H9 (cell line): Measurements from ENCODE around the gene CBLB. TPM values are rescaled to one million over a fixed set of nuclear protein-coding genes. Genes with fewer than 3 reads are reported as not detected.

ENCODE experiments used
- DNase-seq: peaks from one replicate; pipeline ENCODE4 v3.0.0-alpha.2; 2017
- H2AFZ ChIP-seq: one replicate; pipeline ENCODE4 v1.6.1; 2013; ENCODE audit warnings: mild to moderate bottlenecking, low read length, control low read depth, moderate library complexity
- H2AK5ac ChIP-seq: 2 replicates; pipeline ENCODE4 v1.6.1; 2013; ENCODE audit warnings: low read length, control low read depth, mixed read lengths; ENCODE audit not compliant: insufficient read length
- H2BK120ac ChIP-seq: one replicate; pipeline ENCODE4 v1.6.1; 2013; ENCODE audit warnings: low read depth, mild to moderate bottlenecking, low read length, control low read depth, inconsistent platforms; ENCODE audit not compliant: poor library complexity, severe bottlenecking
- H2BK12ac ChIP-seq: 2 replicates; pipeline ENCODE4 v1.6.1; 2013; ENCODE audit warnings: low read length, control low read depth, mixed read lengths, low read depth; ENCODE audit not compliant: insufficient read length
- H2BK15ac ChIP-seq: 2 replicates; pipeline ENCODE4 v1.6.1; 2013; ENCODE audit warnings: low read depth, low read length, control low read depth
- H2BK20ac ChIP-seq: one replicate; pipeline ENCODE4 v1.6.1; 2013; ENCODE audit warnings: low read depth, mild to moderate bottlenecking, low read length, control low read depth, inconsistent platforms; ENCODE audit not compliant: poor library complexity, severe bottlenecking
- H2BK5ac ChIP-seq: 2 replicates; pipeline ENCODE4 v1.6.1; 2013; ENCODE audit warnings: low read length, control low read depth, mixed read lengths; ENCODE audit not compliant: insufficient read length
- H3K14ac ChIP-seq: 2 replicates; pipeline ENCODE4 v1.6.1; 2013; ENCODE audit warnings: low read length, control low read depth; ENCODE audit not compliant: insufficient read depth
- H3K18ac ChIP-seq: 2 replicates; pipeline ENCODE4 v1.6.1; 2013; ENCODE audit warnings: low read depth, mild to moderate bottlenecking, mixed read lengths, low read length, control low read depth; ENCODE audit not compliant: insufficient read length
- H3K23ac ChIP-seq: 2 replicates; pipeline ENCODE4 v1.6.1; 2013; ENCODE audit warnings: low read length, control low read depth, mixed read lengths, low read depth; ENCODE audit not compliant: insufficient read length
- H3K23me2 ChIP-seq: 2 replicates; pipeline ENCODE4 v1.6.1; 2013; ENCODE audit warnings: low read depth, mild to moderate bottlenecking, mixed read lengths, low read length, control low read depth; ENCODE audit not compliant: insufficient read length, poor library complexity, severe bottlenecking
- H3K27ac ChIP-seq: 2 replicates; pipeline ENCODE4 v1.5.1; 2013; ENCODE audit warnings: low read length, control low read depth, mixed read lengths, low read depth; ENCODE audit not compliant: insufficient read length
- H3K27me3 ChIP-seq: 2 replicates; pipeline ENCODE4 v1.6.1; 2013; ENCODE audit warnings: low read length, control low read depth, inconsistent platforms; ENCODE audit not compliant: insufficient read depth
- H3K4ac ChIP-seq: 2 replicates; pipeline ENCODE4 v1.6.1; 2013; ENCODE audit warnings: low read depth, mild to moderate bottlenecking, control low read depth, inconsistent platforms, low read length, moderate library complexity
- H3K4me1 ChIP-seq: 2 replicates; pipeline ENCODE4 v1.6.1; 2013; ENCODE audit warnings: low read length, control low read depth, inconsistent platforms; ENCODE audit not compliant: insufficient read depth
- H3K4me2 ChIP-seq: 2 replicates; pipeline ENCODE4 v1.6.1; 2013; ENCODE audit warnings: low read length, control low read depth, mixed read lengths; ENCODE audit not compliant: insufficient read length, insufficient read depth
- H3K56ac ChIP-seq: 2 replicates; pipeline ENCODE4 v1.6.1; 2013; ENCODE audit warnings: low read depth, mild to moderate bottlenecking, mixed read lengths, low read length, control low read depth; ENCODE audit not compliant: insufficient read length
- H3K79me1 ChIP-seq: 2 replicates; pipeline ENCODE4 v1.6.1; 2013; ENCODE audit warnings: low read depth, mild to moderate bottlenecking, moderate library complexity, low read length, control low read depth, inconsistent platforms; ENCODE audit not compliant: insufficient read depth, poor library complexity, severe bottlenecking
- H3K79me2 ChIP-seq: 2 replicates; pipeline ENCODE4 v1.6.1; 2013; ENCODE audit warnings: low read length, control low read depth, inconsistent platforms; ENCODE audit not compliant: insufficient read depth
- H3K9ac ChIP-seq: 2 replicates; pipeline ENCODE4 v1.6.1; 2013; ENCODE audit warnings: low read length, control low read depth, mixed read lengths; ENCODE audit not compliant: insufficient read length; ENCODE audit errors: extremely low read depth
- H3K9me3 ChIP-seq: one replicate; pipeline ENCODE4 v1.6.1; 2013; ENCODE audit warnings: low read depth, low read length, inconsistent platforms; ENCODE audit not compliant: control insufficient read depth
- H3T11ph ChIP-seq: one replicate; pipeline ENCODE4 v1.6.1; 2013; ENCODE audit warnings: mild to moderate bottlenecking, low read length, control low read depth, inconsistent platforms
- H4K20me1 ChIP-seq: one replicate; pipeline ENCODE4 v1.6.1; 2013; ENCODE audit not compliant: control insufficient read depth, insufficient read length, insufficient read depth
- H4K5ac ChIP-seq: 2 replicates; pipeline ENCODE4 v1.6.1; 2013; ENCODE audit warnings: low read depth, mild to moderate bottlenecking, mixed read lengths, low read length, control low read depth; ENCODE audit not compliant: insufficient read length
- H4K8ac ChIP-seq: replicated peaks from 2 replicates; pipeline ENCODE4 v1.6.1; 2013; ENCODE audit warnings: low read length, control low read depth, mixed read lengths, low read depth; ENCODE audit not compliant: insufficient read length
- H4K91ac ChIP-seq: 2 replicates; pipeline ENCODE4 v1.6.1; 2013; ENCODE audit warnings: low read depth, mild to moderate bottlenecking, moderate library complexity, mixed read lengths, low read length, control low read depth; ENCODE audit not compliant: insufficient read length
- H3K27ac Mint-ChIP-seq, 3 experiments: 2 replicates in 2 of 3; 3 replicates in 1 of 3; pipeline ENCODE4 v1.8.0; 2020 to 2021; ENCODE audit warnings: mixed read lengths in 3 of 3, mild to moderate bottlenecking in 1 of 3, moderate library complexity in 1 of 3
- H3K27me3 Mint-ChIP-seq: 2 replicates; pipeline ENCODE4 v1.8.0; 2021; ENCODE audit warnings: low read depth, mild to moderate bottlenecking, moderate library complexity, mixed read lengths
- H3K36me3 Mint-ChIP-seq, 3 experiments: 2 replicates in 2 of 3; 3 replicates in 1 of 3; pipeline ENCODE4 v1.8.0; 2020 to 2021; ENCODE audit warnings: low read depth in 3 of 3, mixed read lengths in 3 of 3; ENCODE audit not compliant: insufficient read depth in 1 of 3
- H3K4me1 Mint-ChIP-seq, 2 experiments: 2 replicates each; pipeline ENCODE4 v1.8.0; 2020; ENCODE audit warnings: mixed read lengths in 2 of 2
- H3K4me3 Mint-ChIP-seq, 2 experiments: 2 replicates in 1 of 2; 3 replicates in 1 of 2; pipeline ENCODE4 v1.8.0; 2020 to 2021; ENCODE audit warnings: mild to moderate bottlenecking in 2 of 2, mixed read lengths in 2 of 2, moderate library complexity in 1 of 2
- H3K9me3 Mint-ChIP-seq, 2 experiments: 2 replicates in 1 of 2; 3 replicates in 1 of 2; pipeline ENCODE4 v1.8.0; 2020; ENCODE audit warnings: mild to moderate bottlenecking in 2 of 2, mixed read lengths in 2 of 2, moderate library complexity in 1 of 2
- CTCF ChIP-seq: fragments of 200-600 bp; sonication (generic); conservative IDR thresholded peaks from 3 replicates; pipeline ENCODE4 v1.8.0; 2021; ENCODE audit warnings: antibody characterized with exemption, mild to moderate bottlenecking
- WGBS: extraction: QIAGEN DNeasy Blood & Tissue Kit; methylation state at CpG from one replicate; pipeline ENCODE4 v1.1.7; 2013; ENCODE audit warnings: missing lambda C conversion rate, low lambda C conversion rate, mixed read lengths; ENCODE audit not compliant: insufficient read length; ENCODE audit errors: extremely low coverage; 5-methylcytosine and 5-hydroxymethylcytosine counted together
- total RNA-seq: library from RNA; stranded (reverse); gene quantifications from 2 replicates; pipeline ENCODE4 v1.2.1, GENCODE V29; 2021

Gene CBLB
- total RNA-seq, 1 experiment from 2014 or later, result 25.7 TPM

- H4K20me1 ChIP-seq, result no peaks in the 10 kb centered on the region
- no peak overlapping the region for H2BK15ac ChIP-seq
- peaks cover 3 to 18% of the 10 kb centered on the region in 2 experiments for H3K4me1 Mint-ChIP-seq
- no peaks in the 10 kb centered on the region for H3K27me3 Mint-ChIP-seq
- no peak overlapping the region for H3K27ac Mint-ChIP-seq
- no peak overlapping the region for H3K18ac ChIP-seq
- H3K4me1 ChIP-seq, result no peaks in the 10 kb centered on the region
- no peak overlapping the region for H2BK120ac ChIP-seq
- H2BK5ac ChIP-seq, result no peak overlapping the region
- H3K36me3 Mint-ChIP-seq, result peaks cover 6 to 18% (median 13%) of the 10 kb centered on the region in 3 experiments; a peak in 6 of 7 replicates
- no peaks in the 10 kb centered on the region for H3K79me1 ChIP-seq
- H4K8ac ChIP-seq, result no peak overlapping the region
- no peak overlapping the region for H4K91ac ChIP-seq
- no peaks in the 10 kb centered on the region for H3K9me3 Mint-ChIP-seq
- no peak overlapping the region for H3K56ac ChIP-seq
- no peak overlapping the region for H3K27ac ChIP-seq
- H3K4ac ChIP-seq, result no peak overlapping the region
- no peak for DNase-seq
- H3K9ac ChIP-seq, result no peak overlapping the region
- H2BK12ac ChIP-seq, result no peak overlapping the region
- H2BK20ac ChIP-seq, result no peak overlapping the region
- H3K23me2 ChIP-seq, result no peaks in the 10 kb centered on the region
- no peaks in the 10 kb centered on the region for H3K27me3 ChIP-seq
- no peak overlapping the region for H4K5ac ChIP-seq
- no peak for TF ChIP-seq CTCF
- no peak overlapping the region for H2AK5ac ChIP-seq
- H3K9me3 ChIP-seq, result no peaks in the 10 kb centered on the region
- no peak overlapping the region for H3K14ac ChIP-seq
- WGBS, result no CpG with 5 or more reads among the region's 3 CpGs
- no peak overlapping the region for H2AFZ ChIP-seq
- H3K4me2 ChIP-seq, result no peak overlapping the region
- H3T11ph ChIP-seq, result no peak overlapping the region
- no peak overlapping the region for H3K4me3 Mint-ChIP-seq
- H3K79me2 ChIP-seq, result no peaks in the 10 kb centered on the region
- no peak overlapping the region for H3K23ac ChIP-seq
Observed at GRCh38 chr3:105848821-105849220, 20.0 kb downstream of the CBLB start.
